ENCODE data around the gene DBH.

The DBH gene

DNA sequence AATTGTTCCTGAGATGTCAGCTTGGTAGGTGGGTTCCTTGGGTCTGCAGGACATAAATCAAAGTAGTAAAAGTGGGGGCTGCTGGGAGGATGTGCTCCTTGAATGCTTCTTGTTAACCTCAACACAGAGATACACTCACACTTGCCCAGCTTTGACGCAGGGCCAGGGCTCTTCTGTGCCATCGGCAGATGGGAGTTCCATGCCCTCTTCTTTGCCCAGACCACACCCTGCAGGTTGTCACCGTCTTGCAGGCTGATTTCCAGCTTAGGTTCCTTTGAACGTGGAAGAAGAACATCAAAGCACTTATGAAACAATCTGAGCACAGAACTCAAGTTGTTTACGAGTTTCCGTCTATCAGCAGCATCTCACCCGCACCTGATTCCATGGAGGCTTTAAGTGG lies 11.0 kb downstream of the DBH start:
- DNase-seq = no peak

DNA sequence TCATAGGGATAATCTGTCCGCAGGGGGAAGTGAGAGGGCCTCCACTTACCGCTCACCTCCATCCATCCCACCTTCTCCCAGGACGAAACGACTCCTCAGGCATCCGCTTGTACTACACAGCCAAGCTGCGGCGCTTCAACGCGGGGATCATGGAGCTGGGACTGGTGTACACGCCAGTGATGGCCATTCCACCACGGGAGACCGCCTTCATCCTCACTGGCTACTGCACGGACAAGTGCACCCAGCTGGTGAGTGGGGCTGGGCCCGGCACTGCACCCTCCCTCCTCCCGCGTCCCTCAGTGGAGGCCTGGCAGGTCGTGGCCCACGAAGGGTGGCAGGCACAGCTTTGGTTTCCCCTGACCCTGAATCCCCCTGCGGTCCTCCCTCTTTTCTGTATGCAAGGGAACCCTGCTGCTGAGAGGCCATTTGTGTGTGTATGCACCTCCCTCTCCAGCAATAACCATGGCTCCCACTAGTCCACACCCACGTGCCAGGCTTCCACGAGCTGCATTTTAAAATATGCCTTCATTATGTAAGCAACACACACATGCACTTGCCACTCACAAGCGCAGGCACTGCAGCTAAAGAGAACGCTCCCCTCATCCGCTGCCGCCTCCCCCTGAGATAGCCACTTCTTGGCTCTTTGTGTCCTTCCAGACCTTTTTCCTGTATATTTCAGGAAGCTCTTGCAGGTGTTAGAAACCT lies 11.8 kb downstream of the DBH start:
- no peak for DNase-seq

DNA sequence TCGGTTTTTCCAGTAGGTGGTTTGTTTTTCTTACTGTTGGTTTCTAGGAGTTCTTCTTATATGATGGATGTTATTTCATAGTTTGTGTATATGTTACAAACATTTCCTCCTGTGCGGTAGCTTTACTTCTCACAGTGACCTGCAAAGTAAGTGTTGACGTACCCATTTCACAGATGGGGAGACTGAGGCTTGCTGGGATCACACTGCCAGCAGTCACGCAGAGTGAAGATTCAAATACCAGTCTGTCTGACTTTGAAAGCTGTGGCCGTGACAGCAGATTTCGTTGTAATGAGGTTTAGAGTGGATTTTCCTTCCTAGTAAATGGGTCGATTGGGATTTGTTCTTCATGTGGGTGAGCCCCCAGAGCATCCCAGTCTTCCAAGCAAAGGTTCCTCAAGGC lies 13.0 kb downstream of the DBH start:
- DNase-seq = no peak

DNA sequence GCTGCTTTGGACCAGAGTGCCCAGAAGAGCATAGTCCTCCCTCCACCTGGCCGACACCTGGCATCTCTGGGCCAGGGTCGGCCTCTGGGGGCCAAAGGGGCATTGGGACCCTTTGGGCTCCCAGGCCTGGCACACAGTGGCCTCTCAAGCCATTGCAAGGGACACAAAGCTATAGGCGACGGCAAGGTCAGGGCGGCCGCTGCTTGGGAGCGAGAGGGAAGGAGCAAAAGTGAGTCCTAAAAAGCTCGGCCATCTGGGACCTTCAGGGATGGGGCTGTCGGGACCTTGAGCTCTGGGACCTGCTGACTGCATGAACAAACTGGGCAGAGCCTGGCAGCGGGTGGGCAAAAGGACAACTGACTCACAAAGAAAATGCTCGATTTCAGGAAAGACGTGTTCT lies 13.9 kb downstream of the DBH start:
- DNase-seq = no peak

DNA sequence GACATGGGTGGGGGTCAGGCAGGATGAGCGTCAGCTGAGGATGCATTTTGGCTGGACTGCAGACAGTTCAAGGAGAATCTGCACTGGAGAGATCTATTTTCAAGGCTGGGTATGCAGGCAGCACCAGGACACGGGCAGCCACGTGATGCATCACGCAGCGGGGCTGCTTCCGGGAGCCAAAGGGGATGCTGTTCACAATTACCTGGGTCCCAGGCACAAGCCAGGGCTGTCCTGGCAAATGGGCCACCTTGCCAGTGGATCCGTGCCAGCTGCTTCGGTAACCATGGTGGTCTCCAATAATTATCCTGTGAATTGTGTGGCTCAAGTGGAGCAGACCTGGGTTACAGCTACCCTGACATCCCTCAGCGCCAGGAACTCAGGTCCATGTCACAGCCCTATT lies 17.5 kb downstream of the DBH start:
- DNase-seq = no peak

DNA sequence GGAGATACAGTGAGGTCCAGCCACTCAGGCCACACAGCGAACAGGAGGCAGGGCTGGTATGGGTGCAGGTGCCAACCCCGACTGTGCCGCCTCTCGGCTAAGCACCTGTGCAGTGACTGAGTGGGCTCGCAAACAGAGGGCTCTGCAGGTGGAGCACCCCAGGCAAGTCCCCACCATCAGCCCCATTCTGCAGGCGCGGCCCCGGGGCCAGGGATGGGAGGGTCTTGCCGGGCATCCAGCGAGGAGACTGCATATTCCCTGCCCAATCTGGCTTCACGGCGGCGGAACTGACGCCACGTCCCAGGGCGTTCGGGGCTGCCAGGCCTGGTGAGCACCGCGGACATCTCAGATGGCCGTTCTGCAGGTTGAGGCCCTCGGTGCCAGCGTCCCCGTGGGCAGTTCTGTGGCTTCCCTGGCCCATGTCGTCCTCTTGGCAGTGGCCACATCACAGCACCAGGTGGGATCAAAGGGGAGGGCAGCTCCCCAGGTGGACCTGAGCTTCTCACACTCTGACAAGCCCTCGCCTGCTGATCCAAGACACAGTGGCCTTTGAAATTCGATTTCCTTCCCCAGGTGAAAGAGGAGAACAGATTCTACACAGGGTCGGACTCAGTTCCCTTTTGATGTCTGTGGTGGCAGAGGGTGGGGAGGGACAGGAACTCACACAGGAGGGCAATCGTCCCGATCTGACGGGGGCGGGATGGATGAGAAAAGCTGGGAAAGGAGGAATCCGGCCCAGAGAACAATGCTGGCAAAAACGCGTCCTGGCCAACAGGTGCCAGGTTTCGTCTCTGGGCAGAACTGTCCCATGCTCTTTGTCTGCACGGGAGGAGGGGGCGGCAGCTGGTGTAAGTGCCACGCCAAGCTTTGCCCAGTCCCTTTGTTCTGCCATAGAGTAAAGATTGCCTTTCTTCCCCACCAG lies 18.8 kb downstream of the DBH start:
- DNase-seq = no peak

DNA sequence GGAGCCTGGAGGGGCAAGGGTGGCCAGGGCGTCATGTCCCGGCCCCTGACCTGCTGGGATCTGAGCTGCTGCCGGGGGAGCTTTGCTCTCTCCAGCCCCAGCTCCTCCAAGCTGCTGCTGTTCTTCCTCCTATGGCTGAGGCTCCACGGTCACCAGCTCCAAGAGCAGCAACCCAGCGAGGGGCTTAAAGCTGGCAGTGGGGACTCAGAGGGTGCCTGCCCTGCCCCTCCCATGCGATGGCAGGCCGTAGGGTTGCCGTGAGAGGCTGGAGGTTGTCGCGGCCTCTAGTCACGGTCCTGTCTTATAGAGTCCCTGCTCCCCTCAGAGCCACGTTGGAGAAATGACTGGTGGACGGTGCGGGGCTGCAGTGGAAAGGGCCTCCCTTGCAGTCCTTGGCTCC lies 19.5 kb downstream of the DBH start:
- DNase-seq = no peak

DNA sequence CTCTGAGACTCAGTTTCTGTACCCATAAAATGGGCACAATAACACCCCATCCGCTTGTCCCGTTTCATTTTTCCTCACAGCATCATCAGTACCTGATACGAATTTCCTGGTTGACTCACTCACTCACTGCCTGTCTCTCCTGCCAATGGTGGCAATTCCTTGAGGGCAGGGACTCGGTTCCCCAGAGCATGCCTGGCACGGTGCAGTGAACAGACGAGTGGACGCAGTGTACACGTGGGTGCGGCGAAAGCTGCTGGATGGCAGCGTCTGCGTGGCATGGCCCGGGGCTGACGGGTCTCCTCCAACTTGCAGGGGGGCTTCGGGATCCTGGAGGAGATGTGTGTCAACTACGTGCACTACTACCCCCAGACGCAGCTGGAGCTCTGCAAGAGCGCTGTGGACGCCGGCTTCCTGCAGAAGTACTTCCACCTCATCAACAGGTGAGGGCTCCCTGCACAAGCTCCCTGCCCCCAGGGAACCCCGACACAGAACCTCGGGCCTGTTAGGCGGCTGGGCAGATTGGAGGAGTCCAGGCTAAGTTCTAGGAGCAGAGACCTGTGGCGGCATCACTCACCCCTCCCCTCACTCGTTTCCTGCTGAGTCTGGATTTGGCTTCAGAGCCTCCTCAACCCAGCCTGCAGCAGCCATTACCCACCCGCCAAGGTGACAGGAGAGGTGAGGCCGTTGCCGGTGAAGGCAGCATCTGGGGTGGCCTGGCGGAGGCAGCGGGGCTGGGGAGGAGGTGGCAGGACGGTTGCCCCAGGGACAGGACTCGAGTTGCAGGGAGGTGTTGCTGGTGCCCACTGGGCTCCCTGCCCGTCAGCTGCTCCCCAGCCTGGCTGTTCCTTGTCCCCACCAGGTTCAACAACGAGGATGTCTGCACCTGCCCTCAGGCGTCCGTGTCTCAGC lies 20.3 kb downstream of the DBH start:
- DNase-seq = no peak

DNA sequence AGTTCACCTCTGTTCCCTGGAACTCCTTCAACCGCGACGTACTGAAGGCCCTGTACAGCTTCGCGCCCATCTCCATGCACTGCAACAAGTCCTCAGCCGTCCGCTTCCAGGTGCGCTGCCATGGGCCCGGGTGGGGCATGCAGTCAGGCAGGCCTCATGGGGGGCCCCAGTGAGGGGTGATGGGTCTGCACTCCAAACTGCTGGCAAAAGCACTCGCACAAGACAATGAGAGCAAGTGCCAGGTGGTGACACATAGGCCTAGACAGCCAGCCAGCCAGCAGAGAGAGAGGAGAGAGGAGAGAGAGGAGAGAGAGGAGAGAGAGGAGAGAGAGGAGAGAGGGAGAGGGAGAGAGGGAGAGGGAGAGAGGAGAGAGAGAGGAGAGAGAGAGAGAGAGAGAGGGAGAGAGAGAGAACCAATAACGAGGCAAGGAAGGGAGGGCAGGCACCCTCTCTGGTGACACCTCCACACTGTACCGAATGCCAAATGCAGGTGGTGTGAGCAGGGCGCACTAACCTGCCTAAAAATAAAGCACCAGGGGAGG lies 21.0 kb downstream of the DBH start:
- DNase-seq = no peak

DNA sequence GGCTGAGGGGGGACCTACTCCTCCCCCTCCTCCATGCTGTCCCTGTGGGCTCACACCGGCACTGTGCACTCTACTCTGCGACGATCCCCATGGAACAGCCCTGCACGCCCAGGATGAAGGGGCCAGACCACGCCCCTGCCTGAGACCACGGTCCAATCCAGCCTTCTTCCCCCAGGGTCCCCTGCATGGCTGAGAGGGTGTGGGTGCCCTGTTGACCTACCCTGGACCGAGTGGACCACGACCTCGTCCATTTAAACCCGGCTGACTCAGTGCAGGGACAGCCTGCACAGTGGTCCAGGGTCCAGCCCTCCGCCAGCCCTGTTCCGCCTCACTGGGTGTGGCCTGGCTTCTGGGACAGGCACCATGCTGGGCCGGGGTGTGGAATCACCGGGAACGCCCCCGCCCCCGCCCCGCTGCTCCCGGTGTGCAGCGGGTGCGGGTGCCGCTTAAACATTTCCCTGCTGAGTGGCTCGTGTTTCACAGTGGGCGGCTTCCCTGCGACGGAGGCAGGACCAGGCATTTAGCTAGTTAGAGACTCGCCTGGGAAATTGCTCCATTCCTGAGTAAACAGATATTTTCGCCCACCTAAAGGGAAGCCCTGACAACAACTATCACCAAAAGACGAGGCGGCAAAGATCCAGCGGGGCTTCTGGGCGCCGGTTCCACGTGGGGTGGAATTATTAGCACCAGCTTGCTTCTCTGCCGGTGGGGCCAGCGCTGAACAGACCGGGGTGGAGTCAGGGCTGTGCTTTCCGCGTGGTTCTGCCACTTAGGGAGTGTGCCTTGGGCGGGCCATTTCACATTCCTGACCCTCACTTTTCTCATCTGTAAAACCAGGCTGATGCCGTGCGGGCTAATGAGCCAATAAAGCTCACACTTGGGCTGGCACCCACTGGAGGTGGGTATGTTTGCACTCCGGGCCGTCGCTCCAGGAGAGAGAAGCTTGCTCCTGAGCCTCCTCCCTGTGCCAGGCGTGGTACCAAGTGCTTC lies 22.6 kb downstream of the DBH start:
- peak; percentile 58 for DNase-seq

DNA sequence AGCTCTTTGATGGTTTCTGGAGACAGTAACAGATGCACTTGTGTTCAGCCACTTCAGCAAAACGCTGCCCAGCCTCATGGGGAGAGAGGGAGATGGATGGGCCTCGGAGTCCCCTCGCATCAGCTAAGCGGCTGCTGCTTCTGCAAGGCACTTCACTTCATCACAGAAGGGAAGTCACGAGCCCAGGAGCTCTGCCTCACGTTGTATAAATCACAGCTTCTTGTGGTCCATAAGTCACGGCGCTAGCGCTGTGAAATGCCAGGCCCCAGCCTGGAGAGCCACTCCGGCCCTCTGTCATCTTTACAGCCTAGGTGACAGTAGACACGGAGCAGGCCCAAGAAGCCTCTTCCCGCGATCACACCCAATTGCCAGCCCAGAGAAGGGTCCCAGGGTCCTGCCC lies 23.4 kb downstream of the DBH start:
- peak; percentile 30 for DNase-seq

DNA sequence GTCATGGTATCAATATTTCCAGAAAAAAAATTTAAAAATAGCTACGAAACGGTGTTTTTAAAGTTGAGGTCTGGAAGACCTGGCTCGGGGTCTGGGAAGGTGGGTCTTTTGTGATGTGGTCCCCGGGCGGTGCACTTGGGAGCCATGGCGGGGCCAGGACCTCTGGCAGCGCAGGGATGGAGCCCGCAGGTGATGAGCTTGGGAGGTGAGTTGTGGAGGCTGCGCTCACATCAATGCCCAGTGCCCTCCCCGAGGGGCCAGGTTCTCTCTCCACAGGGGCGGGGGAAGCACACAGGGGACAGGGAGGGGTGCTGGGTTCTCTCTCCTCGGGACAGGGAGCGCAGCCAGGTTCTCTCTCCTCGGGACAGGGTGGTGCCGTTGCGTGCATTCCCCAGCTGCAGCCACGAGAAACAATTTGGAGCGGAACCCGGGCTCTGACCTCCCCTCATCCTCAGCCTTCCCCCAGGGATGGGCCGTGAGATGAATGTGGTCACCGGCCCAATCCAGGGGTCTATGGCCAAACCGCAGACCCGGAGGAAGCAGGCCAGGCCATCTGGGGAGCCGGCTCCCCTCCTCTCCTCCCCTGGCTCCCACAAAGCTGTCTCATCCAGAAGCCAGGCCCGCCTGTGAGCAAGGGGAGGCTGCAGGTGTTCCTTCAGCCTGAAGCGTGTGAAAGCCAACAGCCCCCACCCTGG lies 25.8 kb downstream of the DBH start:
- DNase-seq = no peak

DNA sequence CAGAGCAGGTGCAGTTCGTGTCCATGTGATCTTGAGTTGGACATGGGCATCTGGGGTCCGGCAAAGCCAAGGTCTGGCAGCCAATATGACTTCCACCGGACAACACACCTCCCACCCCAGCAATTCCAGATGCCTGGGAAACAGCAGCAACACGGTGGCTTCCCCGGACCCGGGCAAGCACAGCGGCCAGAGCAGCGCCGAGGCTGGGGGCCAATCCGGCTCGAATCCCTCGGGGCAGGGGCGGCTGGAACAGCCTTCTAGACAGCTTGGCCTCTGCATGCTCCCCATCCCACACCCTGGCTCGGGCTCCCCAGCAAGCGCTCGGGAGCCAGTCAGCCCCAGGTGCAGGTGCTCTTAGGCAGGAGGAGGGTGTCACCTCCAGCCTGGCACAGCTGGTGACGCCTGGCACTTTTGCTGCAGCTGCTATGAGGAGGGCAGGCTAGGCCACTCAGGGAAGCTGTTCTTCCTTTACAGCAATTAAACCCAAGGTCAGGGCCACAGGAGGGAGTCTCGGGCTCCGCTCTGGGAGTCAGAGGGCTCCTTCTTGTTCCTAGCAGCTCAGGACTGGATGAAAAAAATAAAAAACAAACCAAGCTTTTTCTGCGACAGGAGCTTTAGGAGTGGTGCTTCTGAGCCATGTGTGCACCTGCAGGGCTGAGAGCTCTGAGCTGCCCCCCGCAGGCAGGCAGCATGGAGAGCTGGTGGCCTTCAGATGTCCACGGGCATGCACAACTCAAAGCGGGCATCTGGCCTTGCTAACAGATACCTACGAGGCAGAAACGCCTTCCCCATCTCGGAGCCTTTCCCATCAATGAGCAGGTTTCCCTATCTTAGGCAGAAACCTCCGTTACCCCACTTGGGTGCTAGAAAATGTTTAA lies 28.2 kb downstream of the DBH start:
- DNase-seq = no peak

DNA sequence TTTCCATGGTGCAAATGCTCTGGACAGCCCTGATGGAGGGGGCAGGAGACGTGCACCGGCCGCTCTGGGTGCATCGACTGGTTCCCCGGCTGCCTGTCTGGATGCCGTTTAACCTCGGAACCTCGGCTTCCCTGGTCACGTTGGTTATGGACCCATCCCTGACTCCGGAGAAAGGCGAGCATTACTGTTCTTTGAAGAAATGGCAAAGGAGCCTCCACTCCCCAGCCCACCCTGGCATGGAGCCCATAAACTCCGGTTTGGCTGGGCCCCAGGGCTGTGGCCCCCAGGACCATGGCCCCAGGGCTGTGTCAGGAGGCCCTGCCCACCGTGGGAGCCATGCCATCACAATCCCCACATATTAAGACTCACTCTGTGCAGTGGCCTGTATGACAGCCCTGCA lies 28.9 kb downstream of the DBH start:
- no peak for DNase-seq

DNA sequence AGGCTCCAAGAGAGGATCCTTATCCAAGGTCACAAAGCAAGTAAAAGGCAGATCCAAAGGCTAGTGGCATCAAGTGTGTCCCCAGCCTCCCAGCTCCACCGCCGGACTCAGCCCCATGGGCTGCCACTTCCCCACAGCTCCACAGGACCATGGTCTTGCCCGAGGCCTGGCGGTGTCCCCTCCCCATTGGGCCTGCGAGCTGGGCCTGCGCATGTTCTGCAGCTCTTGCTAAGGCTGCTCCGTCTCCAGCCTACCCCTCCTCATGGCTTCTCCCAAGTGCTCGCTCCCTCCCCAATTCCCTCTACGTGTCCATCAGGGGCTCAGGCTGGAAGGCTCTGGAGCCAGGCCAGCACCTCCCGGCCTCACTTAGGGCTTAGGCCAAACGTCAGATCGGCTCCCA lies 29.4 kb downstream of the DBH start:
- no peak for DNase-seq

DNA sequence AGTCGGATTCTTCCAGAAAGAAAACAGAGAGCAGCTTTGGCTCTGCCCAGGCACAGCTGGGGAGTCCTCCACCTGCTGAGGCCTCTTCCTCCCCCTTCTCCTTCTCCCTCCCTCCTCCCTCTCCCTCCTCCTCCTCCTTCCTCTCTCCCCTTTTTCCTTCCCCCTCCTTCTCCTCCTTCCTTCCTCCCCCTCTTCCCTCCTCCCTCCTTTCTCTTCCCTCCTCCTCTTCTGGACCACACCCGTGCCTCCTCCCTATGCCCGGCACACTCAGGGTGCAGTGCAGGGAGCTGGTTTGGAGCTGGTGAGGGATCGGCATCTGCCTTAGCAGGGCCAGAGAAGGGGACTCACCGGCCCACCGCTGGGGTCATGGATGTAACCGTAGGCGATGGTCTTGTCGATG lies 30.2 kb downstream of the DBH start:
- DNase-seq = no peak

DNA sequence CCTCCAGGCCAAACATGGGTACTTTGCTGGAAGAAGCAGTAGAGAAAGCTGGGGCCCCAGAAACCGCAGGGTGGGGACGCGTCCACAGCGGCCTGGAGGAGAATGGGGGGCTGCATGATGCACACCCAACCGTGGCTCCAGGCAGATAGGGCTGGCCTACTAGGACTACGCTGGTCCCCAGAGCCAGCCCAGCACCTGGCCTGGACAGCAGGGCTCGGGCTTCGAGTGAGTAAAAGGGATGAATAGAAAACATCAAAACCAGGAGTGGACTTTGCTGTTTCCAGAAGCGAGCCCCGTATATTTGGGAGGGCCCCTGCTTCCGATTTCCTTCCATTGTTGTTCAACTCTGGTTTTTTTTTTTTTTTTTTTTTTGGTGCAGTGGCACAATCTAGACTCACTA lies 30.7 kb downstream of the DBH start:
- no peak for DNase-seq

DNA sequence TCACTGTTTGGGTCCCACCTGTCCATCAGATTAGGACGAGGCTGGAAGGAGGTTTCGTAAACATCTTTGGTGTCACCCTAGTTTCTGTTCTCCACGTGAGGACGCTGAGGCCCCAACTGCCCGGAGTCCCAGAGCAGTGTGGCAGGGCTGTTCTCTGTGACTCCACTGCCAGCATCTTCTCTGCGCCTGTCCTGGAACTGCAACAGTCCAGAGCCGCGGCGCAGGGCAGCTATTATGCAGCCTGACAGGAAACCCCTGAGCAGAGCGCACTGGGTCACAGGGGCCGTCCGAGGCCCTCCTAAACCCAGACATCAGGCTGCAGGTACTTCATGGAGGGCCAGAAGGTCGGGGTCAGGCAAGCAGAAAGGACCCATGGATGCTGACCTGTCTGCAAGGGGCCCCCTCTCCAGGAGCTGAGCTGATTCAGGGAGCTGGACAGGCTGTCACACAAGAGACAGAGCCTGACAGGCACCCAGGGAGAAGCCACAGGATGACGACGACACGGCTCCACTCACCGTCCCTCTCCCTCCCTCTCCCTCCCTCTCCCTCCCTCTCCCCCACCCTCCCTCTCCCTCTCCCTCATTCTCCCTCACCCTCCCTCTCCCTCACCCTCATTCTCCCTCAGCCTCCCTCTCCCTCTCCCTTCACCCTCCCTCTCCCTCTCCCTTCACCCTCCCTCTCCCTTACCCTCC lies 31.7 kb downstream of the DBH start:
- DNase-seq = no peak

DNA sequence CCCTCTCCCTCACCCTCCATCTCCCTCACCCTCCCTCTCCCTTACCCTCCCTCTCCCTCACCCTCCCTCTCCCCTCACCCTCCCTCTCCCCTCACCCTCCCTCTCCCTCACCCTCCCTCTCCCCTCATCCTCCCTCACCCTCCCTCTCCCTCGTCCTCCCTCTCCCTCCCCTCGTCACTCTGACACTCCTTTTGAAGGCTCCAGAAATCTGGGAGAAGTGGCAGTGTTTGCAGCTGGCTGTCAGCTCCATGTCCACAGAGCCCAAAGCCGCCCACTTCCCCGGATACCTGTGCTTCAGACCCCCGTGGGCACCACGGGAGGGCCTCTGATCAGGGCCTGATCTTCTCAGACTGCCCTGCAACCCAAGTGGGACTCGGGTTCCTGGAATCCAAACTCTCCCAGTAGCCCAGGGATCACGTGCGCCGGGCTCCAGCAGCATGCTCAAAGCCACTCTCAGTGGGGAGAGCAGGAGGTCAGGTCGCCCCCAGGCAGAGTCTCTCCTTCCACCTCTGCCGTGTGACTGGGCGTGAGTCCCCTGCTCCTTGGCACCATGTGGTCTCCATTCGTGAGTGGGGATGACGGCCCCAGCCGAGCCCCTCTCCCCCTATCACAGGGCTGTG lies 33.1 kb downstream of the DBH start:
- no peak for DNase-seq
